Ectodermal cell (in vitro differentiated cells): ENCODE data around the gene ZNF76.
"Not testable (repeated sequence)": the region's sequence is repeated elsewhere in the genome, so short reads cannot be mapped to it uniquely, and the experiment has no call there.

Source experiments
- H3K27ac ChIP-seq: 2 replicates; pipeline ENCODE4 v1.7.0; 2013; ENCODE audit warnings: mild to moderate bottlenecking, low read depth, low read length; ENCODE audit not compliant: insufficient read depth, poor library complexity, severe bottlenecking
- H3K27me3 ChIP-seq: 2 replicates; pipeline ENCODE4 v1.7.0; 2013; ENCODE audit warnings: mild to moderate bottlenecking, low read length; ENCODE audit not compliant: insufficient read depth, control insufficient read depth, poor library complexity, severe bottlenecking
- H3K36me3 ChIP-seq: one replicate; pipeline ENCODE4 v1.7.0; 2013; ENCODE audit warnings: low read length; ENCODE audit not compliant: control insufficient read depth, insufficient read depth
- H3K4me1 ChIP-seq: one replicate; pipeline ENCODE4 v1.7.0; 2013; ENCODE audit warnings: low read length; ENCODE audit not compliant: control insufficient read depth, insufficient read depth
- H3K4me3 ChIP-seq: 2 replicates; pipeline ENCODE4 v1.7.0; 2013; ENCODE audit warnings: low read depth, low read length, control low read depth; ENCODE audit not compliant: insufficient read depth
- H3K9me3 ChIP-seq: 2 replicates; pipeline ENCODE4 v1.7.0; 2013; ENCODE audit warnings: mild to moderate bottlenecking, low read length, moderate library complexity; ENCODE audit not compliant: control insufficient read depth
- WGBS, 2 experiments: methylation state at CpG; one replicate each; pipeline ENCODE4 v1.1.7; 2013; ENCODE audit warnings: missing lambda C conversion rate in 2 of 2; 5-methylcytosine and 5-hydroxymethylcytosine counted together

ZNF76 gene

DNA sequence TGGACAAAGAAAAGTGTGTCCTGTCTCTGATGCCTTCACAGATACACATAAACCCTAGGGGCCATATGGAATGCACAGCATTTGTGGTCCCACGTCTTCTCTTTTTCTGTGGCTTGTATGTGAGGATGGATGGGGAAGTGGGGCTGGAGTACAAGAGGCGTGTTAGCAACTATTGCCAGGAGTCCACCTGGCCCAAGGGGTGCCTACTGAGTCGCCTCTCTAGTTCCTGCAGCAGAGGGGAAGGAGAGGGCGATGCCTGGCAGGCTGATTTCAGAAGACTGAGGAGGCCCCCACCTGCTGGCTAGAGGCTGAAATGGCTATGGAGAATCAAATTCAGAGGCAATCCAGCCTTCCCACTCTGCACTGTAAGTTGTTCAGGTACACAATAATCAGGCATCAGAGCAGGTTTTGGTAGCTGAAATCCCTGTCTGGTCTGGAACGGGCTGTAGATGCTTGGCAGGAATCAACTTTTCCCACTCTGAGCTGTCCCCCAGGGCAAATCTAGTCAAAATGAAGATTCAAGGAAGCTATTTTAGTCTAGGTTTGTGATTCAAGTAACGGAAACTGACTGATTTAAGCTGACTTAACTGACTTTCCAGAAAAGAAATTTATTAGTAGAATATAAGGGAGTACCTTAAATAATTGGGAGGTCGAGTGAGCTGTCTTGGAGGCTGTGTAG is 68.0 kb downstream of the ZNF76 start:
- Histone ChIP-seq H3K4me3 (no peak overlapping the region), H3K27me3 (no peaks in the 10 kb centered on the region), H3K27ac (no peak overlapping the region), H3K4me1 (no peaks in the 10 kb centered on the region), H3K9me3 (no peaks in the 10 kb centered on the region), H3K36me3 (no peaks in the 10 kb centered on the region)
- WGBS, 2 experiments: 49 to 55% methylated on average over 7 of the region's 7 CpGs

GRCh38 chr6:35328108-35328723 is 68.7 kb downstream of the ZNF76 start:
- 75 to 86% methylated on average over 1 of the region's 1 CpG for WGBS, 2 experiments
- Histone ChIP-seq H3K9me3 (no peaks in the 10 kb centered on the region), H3K4me1 (no peaks in the 10 kb centered on the region), H3K27me3 (no peaks in the 10 kb centered on the region), H3K27ac (no peak overlapping the region), H3K36me3 (no peaks in the 10 kb centered on the region), H3K4me3 (no peak overlapping the region)

GRCh38 chr6:35328965-35329364 is 69.4 kb downstream of the ZNF76 start:
- H3K4me3 ChIP-seq, H3K4me1 ChIP-seq, H3K36me3 ChIP-seq, H3K9me3 ChIP-seq, H3K27me3 ChIP-seq, H3K27ac ChIP-seq: not testable (repeated sequence)
- WGBS, 2 experiments: 90 to 94% methylated on average over 7 to 8 of the region's 8 CpGs

- Histone ChIP-seq H3K36me3 (no peaks in the 10 kb centered on the region), H3K27ac (no peak overlapping the region), H3K9me3 (no peaks in the 10 kb centered on the region), H3K4me1 (no peaks in the 10 kb centered on the region), H3K27me3 (no peaks in the 10 kb centered on the region), H3K4me3 (no peak overlapping the region)
- 92 to 93% methylated on average over 8 of the region's 9 CpGs for WGBS, 2 experiments
Observed at GRCh38 chr6:35330541-35331119, 71.1 kb downstream of the ZNF76 start.

DNA sequence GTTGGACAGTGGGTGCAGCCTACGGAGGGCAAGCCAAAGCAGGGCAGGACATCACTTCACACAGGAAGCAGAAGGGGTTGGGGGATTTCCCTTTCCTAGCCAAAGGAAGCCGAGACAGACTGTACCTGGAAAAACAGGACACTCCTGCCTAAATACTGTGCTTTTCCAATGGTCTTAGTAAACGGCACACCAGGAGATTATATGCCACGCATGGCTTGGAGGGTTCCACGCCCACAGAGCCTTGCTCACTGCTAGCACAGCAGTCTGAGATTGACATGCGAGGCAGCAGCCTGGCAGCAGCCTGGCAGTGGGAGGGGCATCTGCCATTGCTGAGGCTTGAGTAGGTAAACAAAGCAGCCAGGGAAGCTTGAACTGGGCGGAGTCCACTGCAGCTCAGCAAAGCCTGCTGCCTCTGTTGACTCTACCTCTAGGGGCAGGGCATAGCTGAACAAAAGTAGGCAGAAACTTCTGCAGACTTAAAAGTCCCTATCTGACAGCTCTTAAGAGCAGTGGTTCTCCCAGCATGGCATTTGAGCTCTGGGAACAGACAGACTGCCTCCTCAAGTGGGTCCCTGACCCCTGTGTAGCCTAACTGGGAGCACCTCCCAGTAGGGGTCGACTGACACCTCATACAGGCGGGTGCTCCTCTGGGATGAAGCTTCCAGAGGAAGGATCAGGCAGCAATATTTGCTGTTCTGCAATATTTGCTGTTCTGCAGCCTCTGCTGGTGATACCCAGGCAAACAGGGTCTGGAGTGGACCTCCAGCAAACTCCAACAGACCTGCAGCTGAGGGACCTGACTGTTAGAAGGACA is 72.7 kb downstream of the ZNF76 start:
- whole genome bisulfite sequencing, 2 experiments: 83 to 86% methylated on average over 9 of the region's 9 CpGs
- H3K27me3 ChIP-seq, H3K4me3 ChIP-seq, H3K4me1 ChIP-seq, H3K9me3 ChIP-seq, H3K27ac ChIP-seq, H3K36me3 ChIP-seq: not testable (repeated sequence)

DNA sequence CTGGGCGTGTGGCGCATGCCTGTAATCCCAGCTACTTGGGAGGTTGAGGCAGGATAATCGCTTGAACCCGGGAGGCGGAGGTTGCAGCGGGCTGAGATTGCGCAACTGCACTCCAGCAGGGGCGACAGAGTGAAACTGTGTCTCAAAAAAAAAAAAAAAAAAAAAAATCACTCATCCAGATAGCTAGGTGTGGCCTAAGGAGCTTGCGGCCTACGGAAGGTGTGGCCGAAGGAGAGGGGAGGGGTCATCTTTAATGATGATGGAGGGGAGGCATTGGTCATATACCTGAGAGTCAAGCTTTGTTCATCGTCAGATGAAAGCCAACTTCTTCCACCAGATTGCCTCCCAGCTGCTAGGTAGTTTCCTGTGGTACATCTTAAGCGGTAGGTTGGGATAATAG is 82.0 kb downstream of the ZNF76 start:
- no peak overlapping the region for H3K27ac ChIP-seq
- H3K4me1 ChIP-seq: peaks cover 6% of the 10 kb centered on the region
- WGBS, 2 experiments: 90 to 91% methylated on average over 11 to 13 of the region's 13 CpGs
- H3K36me3 ChIP-seq: no peaks in the 10 kb centered on the region
- H3K27me3 ChIP-seq: peaks cover 7% of the 10 kb centered on the region
- no peaks in the 10 kb centered on the region for H3K9me3 ChIP-seq
- H3K4me3 ChIP-seq: no peak overlapping the region

GRCh38 chr6:35342258-35343091 is 82.9 kb downstream of the ZNF76 start, which contains the start of gene PPARD:
Gene PPARD, plus strand, starts transcription at chr6:35342558. Its CDS starts 68,530 bp downstream, at chr6:35411088.
- WGBS, 2 experiments: 1% methylated on average over 77 of the region's 77 CpGs
- Histone ChIP-seq H3K36me3 (no peaks in the 10 kb centered on the region), H3K27ac (no peak within 1 kb of the TSS), H3K4me1 (peaks cover 6% of the 10 kb centered on the region), H3K4me3 (peak within 1 kb of the TSS; percentile 75), H3K9me3 (no peaks in the 10 kb centered on the region), H3K27me3 (peaks cover 7% of the 10 kb centered on the region)

DNA sequence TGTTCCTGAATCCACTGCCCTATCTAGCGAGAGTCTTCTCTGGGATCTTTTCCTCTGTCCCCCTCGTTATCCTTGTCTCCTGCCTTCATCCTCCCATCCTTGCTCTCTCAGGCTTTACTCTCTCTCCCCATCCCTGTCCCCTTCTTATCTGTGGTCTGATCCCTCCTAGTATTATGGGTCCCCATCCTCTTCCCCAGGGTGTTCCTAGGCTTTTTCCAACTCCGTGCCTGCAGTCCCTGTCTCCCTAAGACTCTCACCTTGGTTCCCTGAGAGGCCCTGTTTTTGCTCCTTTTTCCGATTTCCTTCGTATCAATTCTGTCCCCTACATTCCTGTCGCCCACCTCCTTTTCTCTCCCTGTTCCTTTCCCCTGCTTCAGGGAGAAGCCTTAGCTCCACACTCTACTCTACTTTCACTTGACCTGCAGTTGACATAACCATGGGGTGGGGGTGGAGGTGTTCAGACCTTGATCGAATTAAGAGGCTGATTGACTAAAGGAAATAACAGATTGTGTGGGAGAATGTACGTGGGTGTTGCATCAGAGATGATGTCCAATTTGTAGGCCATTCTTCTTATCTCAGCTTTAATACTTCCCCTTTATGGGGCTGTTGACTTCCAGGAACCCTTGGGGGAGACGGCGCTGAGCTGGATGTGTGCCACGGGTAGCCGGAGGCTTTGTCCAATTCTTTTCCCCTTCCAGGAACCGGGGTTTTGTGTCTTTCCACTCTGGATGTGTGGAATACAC is 83.7 kb downstream of the ZNF76 start:
- Histone ChIP-seq H3K4me3 (peak overlapping the region; percentile 75), H3K27me3 (peaks cover 7% of the 10 kb centered on the region), H3K4me1 (peaks cover 6% of the 10 kb centered on the region), H3K36me3 (no peaks in the 10 kb centered on the region), H3K9me3 (no peaks in the 10 kb centered on the region), H3K27ac (no peak overlapping the region)
- WGBS, 2 experiments: 66 to 68% methylated on average over 13 of the region's 13 CpGs

DNA sequence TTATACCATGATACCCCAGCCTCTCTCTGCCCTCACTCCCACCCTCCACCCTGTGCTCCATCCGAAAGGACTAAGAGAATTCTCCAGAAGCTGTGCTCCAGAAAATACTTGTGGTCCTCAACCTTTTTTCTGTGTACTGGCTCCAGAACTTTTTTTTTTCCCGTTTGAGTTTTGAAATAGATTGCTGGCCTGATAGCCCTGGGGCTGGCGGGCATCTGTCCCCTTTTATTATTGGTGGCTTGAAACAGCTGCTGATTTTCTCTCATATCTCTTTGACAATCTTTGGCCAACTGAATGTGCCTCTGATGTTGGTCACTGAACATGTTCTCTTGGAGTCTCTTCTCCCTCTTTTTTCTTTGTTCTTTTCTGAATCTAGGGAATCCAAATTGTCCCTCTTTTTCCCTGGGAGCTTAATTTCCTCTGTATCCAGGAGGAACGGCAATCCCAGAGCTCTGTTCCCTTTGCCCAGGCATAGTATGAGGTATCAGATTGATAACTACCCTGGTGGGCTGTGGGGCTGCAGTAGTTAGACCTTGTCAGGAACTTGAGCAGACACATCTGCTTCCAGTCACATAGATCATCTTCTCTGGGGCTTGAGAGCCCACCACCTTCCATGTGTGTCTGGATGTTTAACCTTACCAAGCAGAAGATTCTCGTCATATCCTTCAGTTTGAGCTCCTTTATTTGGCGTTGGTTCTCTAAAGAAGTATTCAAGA is 84.5 kb downstream of the ZNF76 start:
- H3K36me3 ChIP-seq: no peaks in the 10 kb centered on the region
- H3K27ac ChIP-seq: no peak overlapping the region
- no peak overlapping the region for H3K4me3 ChIP-seq
- WGBS, 2 experiments: 93 to 94% methylated on average over 6 of the region's 6 CpGs
- H3K27me3 ChIP-seq: peaks cover 7% of the 10 kb centered on the region
- H3K4me1 ChIP-seq: peaks cover 6% of the 10 kb centered on the region
- no peaks in the 10 kb centered on the region for H3K9me3 ChIP-seq
